Activated naive CD8-positive, alpha-beta T cell (primary cell): ENCODE results near the gene ZCCHC7.
"Not testable (repeated sequence)": the region's sequence is repeated elsewhere in the genome, so short reads cannot be mapped to it uniquely, and the experiment has no call there.

Source experiments
- H3K27ac Mint-ChIP-seq: one replicate; pipeline ENCODE4 v1.8.0; 2021; ENCODE audit warnings: mixed read lengths
- H3K27me3 Mint-ChIP-seq: one replicate; pipeline ENCODE4 v1.8.0; 2021; ENCODE audit warnings: mixed read lengths
- H3K36me3 Mint-ChIP-seq: one replicate; pipeline ENCODE4 v1.8.0; 2021; ENCODE audit warnings: mixed read lengths
- H3K4me1 Mint-ChIP-seq: one replicate; pipeline ENCODE4 v1.8.0; 2021; ENCODE audit warnings: low read depth, mixed read lengths
- H3K4me3 Mint-ChIP-seq: one replicate; pipeline ENCODE4 v1.8.0; 2021; ENCODE audit warnings: mild to moderate bottlenecking, mixed read lengths
- H3K9me3 Mint-ChIP-seq: one replicate; pipeline ENCODE4 v1.8.0; 2021; ENCODE audit warnings: low read depth, mixed read lengths

Gene ZCCHC7

DNA sequence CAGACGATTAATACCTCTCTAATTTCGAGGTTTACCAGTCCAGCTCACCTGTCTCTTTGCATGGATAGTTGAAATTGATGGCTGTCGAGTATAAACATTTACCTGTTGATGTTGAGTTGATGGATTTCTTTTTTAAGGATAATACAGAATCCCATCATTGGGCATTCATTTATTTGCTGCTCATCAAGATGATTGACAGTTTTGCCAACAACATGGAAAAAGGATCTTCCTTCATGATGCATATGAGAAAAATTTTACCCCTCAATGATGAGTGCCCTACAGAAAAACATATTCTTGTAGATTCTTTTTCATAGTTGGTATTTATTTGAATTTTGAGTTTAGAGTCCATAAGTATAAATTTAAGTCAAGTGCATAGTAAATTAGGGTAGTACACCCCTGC, 59.2 kb downstream of the ZCCHC7 start:
- Mint-ChIP-seq H3K4me3 (no peak overlapping the region), H3K9me3 (peaks cover 2% of the 10 kb centered on the region), H3K4me1 (peaks cover 31% of the 10 kb centered on the region), H3K27ac (no peak overlapping the region), H3K36me3 (peaks cover 21% of the 10 kb centered on the region), H3K27me3 (no peaks in the 10 kb centered on the region)

DNA sequence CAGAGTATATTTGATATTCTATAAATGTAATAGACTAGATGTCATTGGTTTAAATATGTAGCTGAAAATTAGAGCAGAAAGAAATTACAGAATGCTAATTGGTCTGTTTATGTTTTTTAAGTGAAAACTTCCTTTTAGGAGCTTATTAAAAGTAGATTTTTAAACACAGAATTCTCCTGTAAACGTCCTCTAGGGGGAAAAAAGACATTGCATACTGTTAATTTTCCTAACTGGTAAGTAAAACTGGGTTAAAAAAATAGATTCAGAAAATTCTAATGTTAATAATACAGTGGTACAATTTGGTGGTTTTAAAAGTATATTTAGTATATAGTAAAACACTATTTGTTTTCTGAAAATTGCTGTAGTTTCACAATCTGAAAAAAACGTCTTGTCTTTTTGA, 59.8 kb downstream of the ZCCHC7 start:
- Mint-ChIP-seq H3K4me1 (peaks cover 34% of the 10 kb centered on the region), H3K9me3 (peaks cover 7% of the 10 kb centered on the region), H3K36me3 (peaks cover 25% of the 10 kb centered on the region), H3K27me3 (no peaks in the 10 kb centered on the region), H3K4me3 (no peak overlapping the region), H3K27ac (no peak overlapping the region)

DNA sequence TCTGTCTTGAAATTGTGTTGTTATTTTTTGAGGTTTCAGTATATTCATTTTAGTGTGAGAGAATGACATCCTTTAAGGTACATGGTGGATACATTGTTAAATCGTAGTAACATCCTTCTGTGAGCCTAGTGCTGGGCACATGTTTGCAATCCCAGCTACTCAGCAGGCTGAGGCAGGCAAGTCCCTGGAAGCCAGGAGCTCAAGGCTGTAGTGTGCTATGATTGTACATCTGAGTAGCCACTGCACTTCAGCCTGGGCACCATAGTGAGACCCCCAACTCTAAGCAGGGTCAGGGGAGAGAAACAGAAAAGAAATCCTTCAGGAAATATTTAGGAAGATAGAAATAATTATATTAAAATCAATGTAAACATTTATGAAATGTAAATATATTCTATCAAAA, 62.3 kb downstream of the ZCCHC7 start:
- H3K9me3 Mint-ChIP-seq, result peaks cover 10% of the 10 kb centered on the region
- H3K27ac Mint-ChIP-seq, result no peak overlapping the region
- H3K4me3 Mint-ChIP-seq, result no peak overlapping the region
- H3K27me3 Mint-ChIP-seq, result no peaks in the 10 kb centered on the region
- H3K4me1 Mint-ChIP-seq, result peaks cover 42% of the 10 kb centered on the region
- peaks cover 23% of the 10 kb centered on the region for H3K36me3 Mint-ChIP-seq

DNA sequence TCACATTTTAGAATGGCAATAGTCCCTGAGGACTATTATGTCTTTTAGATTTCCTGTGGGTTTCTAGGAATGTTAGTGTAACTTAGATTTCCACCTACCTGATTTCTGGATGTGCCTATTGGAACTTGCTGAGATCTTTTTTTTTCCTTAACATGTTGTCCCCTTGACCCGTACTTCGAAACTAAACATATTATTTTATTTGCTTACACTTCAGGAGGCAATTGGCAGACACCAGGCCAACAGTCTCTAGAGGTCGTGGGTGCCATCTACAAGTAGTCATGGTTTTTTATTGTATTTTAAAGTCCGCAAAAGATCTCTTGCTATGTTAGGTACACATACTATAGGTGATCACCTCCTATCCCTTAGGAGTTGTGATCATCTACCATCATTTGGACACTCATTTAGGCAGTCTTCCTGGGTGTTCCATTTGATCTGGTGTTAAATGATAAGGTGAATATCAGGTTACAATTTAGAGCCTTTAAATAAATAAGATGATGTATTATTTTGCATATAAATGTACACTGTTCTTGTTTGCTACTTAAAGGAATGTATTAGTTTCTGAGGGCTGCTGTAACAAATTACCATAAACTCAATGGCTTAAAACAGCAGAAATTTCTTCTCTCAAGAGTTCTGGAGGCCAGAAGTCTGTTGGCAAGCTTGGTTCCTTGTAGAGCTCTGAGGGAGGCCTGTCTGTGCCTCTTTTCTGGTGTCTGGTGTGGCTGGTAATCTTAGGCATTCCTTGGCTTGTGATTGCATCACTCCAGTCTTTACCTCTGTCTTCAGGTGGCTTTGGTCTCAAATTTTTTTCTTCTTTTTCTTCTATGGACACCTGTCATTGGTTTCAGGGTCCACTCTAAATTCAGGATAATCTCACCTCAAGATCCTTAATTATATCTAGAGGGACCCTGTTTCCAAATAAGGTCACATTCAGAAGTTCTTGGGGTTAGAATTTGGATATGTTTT, 64.8 kb downstream of the ZCCHC7 start:
- H3K27ac Mint-ChIP-seq, result peak overlapping the region; percentile 46
- peaks cover 26% of the 10 kb centered on the region for H3K36me3 Mint-ChIP-seq
- peaks cover 10% of the 10 kb centered on the region for H3K9me3 Mint-ChIP-seq
- no peaks in the 10 kb centered on the region for H3K27me3 Mint-ChIP-seq
- peaks cover 42% of the 10 kb centered on the region for H3K4me1 Mint-ChIP-seq
- H3K4me3 Mint-ChIP-seq, result no peak overlapping the region

DNA sequence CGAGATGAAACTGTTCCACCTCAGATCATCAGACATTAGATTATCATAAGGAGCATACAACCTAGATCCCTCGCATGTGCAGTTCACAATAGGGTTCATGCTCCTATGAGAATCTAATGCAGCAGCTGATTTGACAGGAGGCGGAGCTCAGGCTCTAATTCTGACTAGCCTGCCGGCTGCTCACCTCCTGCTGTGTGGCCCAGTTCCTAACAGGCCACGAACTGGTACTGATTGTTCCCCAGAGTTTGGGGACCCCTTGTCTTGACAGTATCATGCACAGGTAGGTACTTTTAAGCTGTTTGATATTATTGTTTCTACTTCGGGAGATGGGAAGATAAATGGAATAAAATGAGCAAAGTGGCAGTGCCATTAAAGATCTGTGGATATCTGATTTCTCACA, 66.9 kb downstream of the ZCCHC7 start:
- H3K27me3 Mint-ChIP-seq, result no peaks in the 10 kb centered on the region
- H3K9me3 Mint-ChIP-seq, result peaks cover 10% of the 10 kb centered on the region
- peaks cover 23% of the 10 kb centered on the region for H3K36me3 Mint-ChIP-seq
- peak overlapping the region; percentile 92 for H3K27ac Mint-ChIP-seq
- peaks cover 51% of the 10 kb centered on the region for H3K4me1 Mint-ChIP-seq
- peak overlapping the region; percentile 67 for H3K4me3 Mint-ChIP-seq

DNA sequence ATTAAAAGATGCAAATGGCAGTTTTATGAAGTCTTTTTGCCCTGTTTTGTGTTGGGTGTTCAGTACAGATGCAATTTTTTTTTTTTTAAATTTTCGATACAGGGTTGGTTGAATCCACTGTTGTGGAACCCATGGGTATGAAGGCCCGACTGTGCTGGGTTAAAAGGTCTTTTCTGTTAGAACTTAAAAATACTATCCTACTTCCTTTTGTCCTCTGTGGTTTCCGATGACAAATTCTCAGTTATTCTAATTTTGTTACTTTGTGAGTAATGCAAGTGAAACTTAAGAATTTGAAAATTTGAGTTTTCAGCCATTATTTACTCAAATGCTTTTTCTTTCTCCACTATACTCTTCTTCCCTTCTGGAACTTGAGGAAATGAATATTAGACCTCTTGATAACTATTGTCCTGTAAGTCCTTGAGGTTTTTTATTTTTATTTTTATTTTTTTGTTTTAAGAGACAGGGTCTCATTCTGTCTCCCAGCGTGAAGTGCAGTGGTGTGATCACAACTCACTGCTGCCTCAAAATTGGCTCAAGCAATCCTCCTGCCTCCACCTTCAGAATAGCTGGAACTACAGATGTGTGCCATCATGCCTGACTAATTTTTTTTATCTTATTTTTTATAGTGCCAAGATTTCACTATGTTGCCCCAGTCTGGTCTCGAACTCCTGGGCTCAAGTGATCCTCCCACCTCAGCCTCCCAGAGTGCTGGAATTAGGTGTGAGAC, 67.5 kb downstream of the ZCCHC7 start:
- Mint-ChIP-seq H3K36me3 (peaks cover 28% of the 10 kb centered on the region), H3K27me3 (no peaks in the 10 kb centered on the region), H3K27ac (peak overlapping the region; percentile 92), H3K4me1 (peaks cover 57% of the 10 kb centered on the region), H3K9me3 (peaks cover 10% of the 10 kb centered on the region), H3K4me3 (peak overlapping the region; percentile 67)

DNA sequence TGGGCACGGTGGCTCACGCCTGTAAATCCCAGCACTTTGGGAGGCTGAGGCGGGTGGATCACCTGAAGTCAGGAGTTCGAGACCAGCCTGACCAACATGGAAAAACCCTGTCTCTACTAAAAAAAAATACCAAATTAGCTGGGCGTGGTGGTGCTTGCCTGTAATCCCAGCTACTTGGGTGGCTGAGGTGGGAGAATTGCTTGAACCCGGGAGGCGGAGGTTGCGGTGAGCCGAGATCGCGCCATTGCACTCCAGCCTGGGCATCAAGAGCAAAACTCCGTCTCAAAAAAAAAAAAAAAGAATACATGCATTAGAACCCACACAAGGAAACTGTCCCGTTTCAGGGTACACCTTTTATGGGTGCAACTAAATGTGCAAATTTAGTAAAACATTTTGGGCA, 70.4 kb downstream of the ZCCHC7 start:
- H3K27ac Mint-ChIP-seq, result not testable (repeated sequence)

DNA sequence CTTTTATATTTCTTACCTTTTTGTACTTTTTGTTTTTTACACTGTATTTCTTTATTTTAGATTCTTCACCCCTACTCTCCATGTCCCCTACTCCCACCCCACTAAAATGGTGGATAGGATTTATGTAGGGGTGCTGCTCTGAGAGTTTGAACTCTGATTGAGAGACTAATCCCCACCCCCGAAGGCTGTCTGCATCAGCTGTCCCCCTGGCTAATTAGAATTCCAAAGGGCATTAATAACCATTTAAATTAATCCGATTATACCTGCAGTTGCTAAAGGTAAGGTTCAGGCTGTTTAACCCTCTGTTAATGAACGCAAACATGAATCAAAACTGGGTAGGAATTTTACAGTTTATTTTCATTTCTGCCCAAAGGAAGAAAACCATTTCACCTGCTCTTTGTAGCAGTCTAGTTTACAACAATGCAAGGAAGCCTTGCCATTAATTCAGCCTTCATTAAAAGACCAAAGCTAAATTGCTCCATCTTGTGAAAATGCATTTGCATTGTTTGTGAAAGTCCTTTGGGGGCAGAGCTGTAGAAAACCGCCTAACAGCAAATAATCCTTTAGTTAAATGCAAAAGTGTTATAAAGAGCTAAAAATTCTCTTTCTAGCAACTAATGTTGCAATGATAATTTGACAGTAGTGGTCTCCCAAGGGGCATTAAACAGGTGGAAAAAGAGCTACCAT, 71.2 kb downstream of the ZCCHC7 start:
- peaks cover 24% of the 10 kb centered on the region for H3K36me3 Mint-ChIP-seq
- H3K9me3 Mint-ChIP-seq, result peaks cover 3% of the 10 kb centered on the region
- H3K27ac Mint-ChIP-seq, result no peak overlapping the region
- peaks cover 58% of the 10 kb centered on the region for H3K4me1 Mint-ChIP-seq
- no peak overlapping the region for H3K4me3 Mint-ChIP-seq
- H3K27me3 Mint-ChIP-seq, result no peaks in the 10 kb centered on the region

More for the DNA sequence above, 70.4 kb downstream of the ZCCHC7 start:
- not testable (repeated sequence) for H3K4me3 Mint-ChIP-seq, H3K9me3 Mint-ChIP-seq, H3K27me3 Mint-ChIP-seq
- H3K4me1 Mint-ChIP-seq, result peaks cover 53% of the 10 kb centered on the region
- H3K36me3 Mint-ChIP-seq, result peaks cover 24% of the 10 kb centered on the region

DNA sequence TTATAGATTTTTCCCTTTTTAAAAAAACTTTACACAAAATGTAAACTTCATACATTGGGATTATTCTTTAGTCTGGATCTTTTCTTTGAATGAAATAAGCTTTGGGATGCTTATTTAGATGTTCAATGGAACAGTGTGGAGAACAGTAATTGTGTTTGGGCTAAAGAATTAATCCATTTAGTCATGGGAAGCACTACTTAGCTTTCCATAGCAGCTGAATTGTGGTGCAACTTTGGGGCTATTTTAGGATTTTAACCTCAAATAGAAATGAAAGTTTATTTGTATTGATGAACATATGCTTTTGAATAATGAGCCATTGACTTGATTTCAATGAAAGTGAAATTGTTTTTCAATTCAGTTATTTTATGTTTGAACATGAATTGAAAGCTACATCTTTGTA, 72.4 kb downstream of the ZCCHC7 start:
- H3K4me1 Mint-ChIP-seq, result peaks cover 57% of the 10 kb centered on the region
- peaks cover 24% of the 10 kb centered on the region for H3K36me3 Mint-ChIP-seq
- H3K27me3 Mint-ChIP-seq, result no peaks in the 10 kb centered on the region
- H3K4me3 Mint-ChIP-seq, result no peak overlapping the region
- H3K9me3 Mint-ChIP-seq, result no peaks in the 10 kb centered on the region
- H3K27ac Mint-ChIP-seq, result peak overlapping the region; percentile 12

DNA sequence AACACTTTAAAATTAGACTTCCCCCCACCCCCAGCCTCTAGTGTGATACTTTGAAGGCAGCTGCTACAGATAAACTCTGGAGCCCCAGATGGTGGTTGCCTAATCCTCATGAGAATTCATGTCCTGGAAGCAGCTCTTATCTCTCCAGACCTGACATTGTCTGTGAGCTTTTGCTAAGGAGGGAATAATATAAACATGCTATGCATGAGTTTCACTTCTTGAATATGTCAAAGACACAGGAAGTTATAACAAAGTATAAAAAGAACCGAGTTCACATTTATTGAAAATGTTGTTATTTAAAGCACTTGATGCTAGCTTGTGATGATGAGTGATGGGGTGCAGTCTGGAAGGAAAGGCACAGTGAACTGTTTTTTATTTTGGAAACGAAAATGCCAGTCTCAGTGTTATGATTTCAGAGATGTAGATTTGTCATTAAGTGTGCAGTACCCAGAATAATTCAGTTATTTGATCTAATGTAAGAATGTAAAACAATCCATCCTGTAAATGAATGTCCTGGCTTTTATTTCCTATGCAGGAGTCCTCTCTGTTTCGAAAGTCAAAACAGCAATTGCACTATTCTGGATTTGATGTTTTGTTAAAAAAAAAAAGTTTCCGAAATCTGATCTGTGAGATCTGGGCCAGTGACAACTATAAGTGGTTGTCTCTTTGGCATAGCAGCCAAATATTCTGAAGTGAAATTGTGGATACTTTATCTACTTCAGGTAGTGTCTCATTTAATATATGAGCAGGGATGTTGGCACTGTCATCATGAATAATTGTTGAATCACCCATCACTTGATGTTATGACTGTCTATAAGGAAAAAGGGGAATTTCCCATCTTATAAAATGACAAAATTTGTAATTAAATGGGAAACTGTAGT, 77.0 kb downstream of the ZCCHC7 start:
- Mint-ChIP-seq H3K4me3 (peak overlapping the region; percentile 60), H3K27me3 (no peaks in the 10 kb centered on the region), H3K36me3 (peaks cover 29% of the 10 kb centered on the region)

DNA sequence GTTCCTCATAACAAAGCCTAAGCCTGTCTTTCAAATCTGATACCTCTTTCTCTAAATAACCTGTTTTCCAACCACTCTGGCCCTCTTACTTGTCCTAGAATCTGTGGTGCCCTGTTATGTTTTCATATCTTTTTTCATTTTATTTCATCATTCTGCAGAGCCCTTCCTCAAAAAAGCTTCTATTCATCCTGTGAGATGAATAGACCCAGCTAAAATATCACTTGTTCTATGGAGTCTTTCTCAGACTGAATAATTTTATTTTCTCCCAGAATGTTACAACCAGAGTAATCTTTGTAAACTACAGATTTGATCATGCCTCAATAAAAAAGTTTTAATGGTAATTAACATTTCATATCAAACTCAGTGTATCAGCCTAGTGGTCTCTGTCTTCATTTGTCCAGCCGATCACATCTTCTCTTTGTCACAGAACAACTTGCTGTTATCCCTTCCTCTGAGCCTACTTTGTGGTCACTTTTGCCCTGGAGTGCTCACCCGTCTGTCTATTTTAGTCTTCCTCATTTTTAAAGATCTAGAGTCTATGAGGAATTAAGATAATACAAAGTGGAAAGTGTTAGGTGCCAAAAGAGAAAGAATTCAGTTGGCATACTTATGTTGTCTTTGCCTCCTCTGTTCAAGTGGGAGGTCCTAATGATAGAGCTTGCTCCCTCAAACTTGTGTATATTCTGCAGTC, 77.8 kb downstream of the ZCCHC7 start:
- Mint-ChIP-seq H3K4me3 (peak overlapping the region; percentile 60), H3K36me3 (peaks cover 29% of the 10 kb centered on the region), H3K4me1 (peaks cover 67% of the 10 kb centered on the region), H3K27me3 (no peaks in the 10 kb centered on the region), H3K27ac (peak overlapping the region; percentile 95), H3K9me3 (no peaks in the 10 kb centered on the region)

More for the DNA sequence above, 77.0 kb downstream of the ZCCHC7 start:
- Mint-ChIP-seq H3K9me3 (no peaks in the 10 kb centered on the region), H3K27ac (peak overlapping the region; percentile 95), H3K4me1 (peaks cover 72% of the 10 kb centered on the region)

DNA sequence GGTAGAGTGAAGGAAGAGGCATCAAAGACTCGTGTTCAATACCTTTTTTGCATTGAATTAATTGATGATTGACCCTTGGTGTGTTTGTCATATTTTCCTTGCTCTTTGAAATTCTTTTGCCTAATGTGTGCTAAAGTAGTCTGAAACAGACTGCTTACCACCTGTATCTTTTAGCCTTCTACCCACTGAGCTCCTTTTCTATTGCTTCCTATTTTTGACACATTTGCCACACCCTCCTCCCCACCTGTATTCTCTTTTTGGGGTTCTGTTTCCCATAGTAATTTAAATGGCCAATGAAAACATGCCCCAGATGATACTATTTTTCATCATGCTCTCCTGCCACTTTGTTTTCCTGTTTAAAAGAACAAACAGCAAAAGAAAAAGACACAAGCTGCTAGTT, 78.5 kb downstream of the ZCCHC7 start:
- peaks cover 67% of the 10 kb centered on the region for H3K4me1 Mint-ChIP-seq
- H3K4me3 Mint-ChIP-seq, result peak overlapping the region; percentile 18

DNA sequence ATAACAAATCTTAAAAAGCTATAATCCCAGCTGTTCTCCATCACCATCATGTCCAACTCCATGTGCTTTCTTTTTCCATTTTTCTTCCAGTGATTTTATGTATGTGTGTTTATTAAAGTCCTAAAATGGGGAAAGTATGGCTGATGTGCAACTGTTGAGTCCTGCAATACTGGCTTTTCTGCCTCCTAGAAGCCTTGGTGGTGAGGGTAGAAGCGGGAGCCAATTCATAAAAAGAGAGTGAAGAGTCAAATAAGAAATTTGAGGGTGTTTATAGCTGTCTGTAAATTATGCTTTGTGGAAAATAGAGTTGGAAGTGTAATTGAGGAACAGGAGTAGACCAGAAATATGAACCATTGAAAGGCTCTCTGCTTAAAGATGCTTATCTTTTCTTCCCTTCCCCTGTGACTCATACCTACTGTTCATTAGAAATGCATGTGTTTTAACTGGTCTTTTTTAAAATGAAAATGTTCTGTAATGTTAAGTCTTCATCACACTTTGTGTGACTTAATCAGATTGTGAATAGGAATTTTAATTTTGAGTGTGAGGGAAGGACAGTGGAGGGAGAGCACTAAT, 80.1 kb downstream of the ZCCHC7 start:
- Mint-ChIP-seq H3K36me3 (peaks cover 36% of the 10 kb centered on the region), H3K4me1 (peaks cover 61% of the 10 kb centered on the region), H3K27ac (peak overlapping the region; percentile 88), H3K27me3 (no peaks in the 10 kb centered on the region), H3K4me3 (peak overlapping the region; percentile 54), H3K9me3 (no peaks in the 10 kb centered on the region)

More for the DNA sequence above, 78.5 kb downstream of the ZCCHC7 start:
- H3K27me3 Mint-ChIP-seq, result no peaks in the 10 kb centered on the region
- H3K36me3 Mint-ChIP-seq, result peaks cover 32% of the 10 kb centered on the region
- no peaks in the 10 kb centered on the region for H3K9me3 Mint-ChIP-seq
- H3K27ac Mint-ChIP-seq, result peak overlapping the region; percentile 95
